ENCODE measurements around the gene TFF2.

TFF2 gene

GRCh38 chr21:42366292-42367010 lies 15.7 kb upstream of the TFF2 start, which contains the start of gene TFF1:
Gene TFF1 (minus strand): TSS chr21:42366535. CDS start chr21:42366495, 40 bp downstream.
- DNase-seq (ENCODE audit: low spot score): peak; percentile 30

- no peak for DNase-seq (ENCODE audit: low spot score)
These were observed 15.0 kb upstream of the TFF2 start for GRCh38 chr21:42365770-42366169.

DNA sequence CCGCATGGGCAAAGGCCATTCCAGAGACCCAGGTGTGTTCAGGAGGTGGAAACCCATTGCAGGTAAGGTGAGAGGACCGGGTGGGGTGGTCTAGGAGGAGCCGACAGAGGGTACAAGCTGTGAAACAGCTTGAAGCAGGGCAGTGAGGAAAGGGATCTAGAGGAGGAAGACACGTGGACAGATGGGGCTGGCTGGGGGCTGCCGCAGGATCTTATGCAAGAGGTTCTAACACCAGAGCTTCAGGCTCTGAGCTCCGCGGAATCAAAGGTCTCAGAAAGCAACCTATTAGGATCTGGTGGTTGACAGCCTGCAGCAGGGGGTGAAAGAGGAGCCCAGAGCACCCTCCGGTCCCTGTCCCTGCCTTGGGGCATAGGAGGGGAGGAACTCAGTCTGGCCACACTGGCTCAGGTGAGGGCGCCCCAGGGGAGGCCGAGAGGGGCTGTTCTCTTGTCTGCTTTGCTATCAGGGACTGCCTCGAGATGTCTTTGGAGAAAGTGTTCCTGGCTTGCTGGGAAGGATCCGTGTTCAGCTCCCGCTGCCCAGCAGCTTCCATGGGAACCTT lies 13.6 kb upstream of the TFF2 start:
- DNase-seq (ENCODE audit: low spot score): no peak

GRCh38 chr21:42363312-42363711 lies 12.5 kb upstream of the TFF2 start:
- DNase-seq (ENCODE audit: low spot score): no peak

- DNase-seq (ENCODE audit: low spot score): no peak
These were observed 11.9 kb upstream of the TFF2 start for GRCh38 chr21:42362700-42363099.

- no peak for DNase-seq (ENCODE audit: low spot score)
These were observed 11.4 kb upstream of the TFF2 start for GRCh38 chr21:42362198-42362597.

- no peak for DNase-seq (ENCODE audit: low spot score)
These were observed 10.5 kb upstream of the TFF2 start for GRCh38 chr21:42361286-42361685.

DNA sequence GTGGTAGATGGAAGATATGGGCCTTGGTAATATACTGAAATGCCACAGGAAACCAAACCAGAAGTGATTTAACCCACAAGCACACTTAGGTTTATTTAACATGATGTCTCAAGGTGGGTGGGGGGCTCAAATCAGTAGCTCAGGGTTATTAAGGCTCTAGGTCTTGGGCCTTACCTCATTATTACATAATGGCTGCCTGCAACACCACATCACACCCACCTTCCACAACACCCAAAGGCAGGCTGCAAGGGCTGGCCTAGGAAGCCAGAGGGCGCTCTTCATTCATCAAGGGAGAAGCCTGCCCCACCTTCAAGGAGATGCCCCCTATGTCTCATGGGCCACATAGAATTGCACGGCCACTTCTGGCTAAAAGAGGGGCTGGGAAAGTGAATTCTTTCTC lies 9.5 kb upstream of the TFF2 start:
- DNase-seq (ENCODE audit: low spot score): no peak

- no peak for DNase-seq (ENCODE audit: low spot score)
These were observed 8.1 kb upstream of the TFF2 start for GRCh38 chr21:42358937-42359336.

DNA sequence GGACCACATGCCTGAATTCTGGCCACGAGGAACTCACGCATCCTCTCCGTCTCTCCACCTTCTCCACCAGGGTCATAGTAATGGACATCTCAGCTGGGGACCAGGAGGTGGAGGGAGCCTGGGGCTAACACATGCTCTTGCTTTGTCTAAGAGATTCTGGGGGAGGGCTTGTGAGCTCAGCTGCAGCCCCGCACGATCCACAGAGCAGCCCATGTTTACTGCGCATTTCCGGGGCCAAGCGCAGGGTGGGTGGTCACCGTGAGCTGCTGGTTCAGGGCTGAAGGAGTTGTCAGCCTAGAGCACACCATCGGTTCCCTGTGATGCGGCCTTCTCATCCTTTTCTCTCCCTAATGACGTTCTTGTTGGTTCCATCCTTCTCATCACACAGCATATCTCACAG lies 7.5 kb upstream of the TFF2 start:
- DNase-seq (ENCODE audit: low spot score): no peak

DNA sequence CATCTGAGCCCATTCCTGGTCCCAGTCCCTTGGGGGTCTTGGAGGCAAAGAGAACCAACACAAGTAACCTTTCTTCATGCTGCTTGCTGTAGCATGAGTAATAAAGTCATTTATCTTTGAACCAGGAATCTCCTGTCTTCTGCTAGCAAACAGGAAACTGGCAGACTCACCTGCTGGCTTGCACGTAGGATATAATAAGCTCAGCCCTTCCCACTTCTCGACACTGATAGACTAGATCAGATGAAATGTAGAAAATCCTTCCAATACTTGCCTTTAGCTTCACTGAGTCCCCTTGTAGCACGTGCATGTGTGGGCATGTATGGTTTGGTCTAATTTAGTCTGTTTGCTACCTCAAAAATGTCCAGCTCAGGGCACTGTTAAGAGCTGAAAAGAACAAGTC lies 6.5 kb upstream of the TFF2 start:
- no peak for DNase-seq (ENCODE audit: low spot score)

- no peak for DNase-seq (ENCODE audit: low spot score)
These were observed 5.9 kb upstream of the TFF2 start for GRCh38 chr21:42356650-42357049.

- DNase-seq (ENCODE audit: low spot score): no peak
These were observed 5.3 kb upstream of the TFF2 start for GRCh38 chr21:42356046-42356445.

GRCh38 chr21:42353623-42354022 lies 2.8 kb upstream of the TFF2 start:
- no peak for DNase-seq (ENCODE audit: low spot score)

DNA sequence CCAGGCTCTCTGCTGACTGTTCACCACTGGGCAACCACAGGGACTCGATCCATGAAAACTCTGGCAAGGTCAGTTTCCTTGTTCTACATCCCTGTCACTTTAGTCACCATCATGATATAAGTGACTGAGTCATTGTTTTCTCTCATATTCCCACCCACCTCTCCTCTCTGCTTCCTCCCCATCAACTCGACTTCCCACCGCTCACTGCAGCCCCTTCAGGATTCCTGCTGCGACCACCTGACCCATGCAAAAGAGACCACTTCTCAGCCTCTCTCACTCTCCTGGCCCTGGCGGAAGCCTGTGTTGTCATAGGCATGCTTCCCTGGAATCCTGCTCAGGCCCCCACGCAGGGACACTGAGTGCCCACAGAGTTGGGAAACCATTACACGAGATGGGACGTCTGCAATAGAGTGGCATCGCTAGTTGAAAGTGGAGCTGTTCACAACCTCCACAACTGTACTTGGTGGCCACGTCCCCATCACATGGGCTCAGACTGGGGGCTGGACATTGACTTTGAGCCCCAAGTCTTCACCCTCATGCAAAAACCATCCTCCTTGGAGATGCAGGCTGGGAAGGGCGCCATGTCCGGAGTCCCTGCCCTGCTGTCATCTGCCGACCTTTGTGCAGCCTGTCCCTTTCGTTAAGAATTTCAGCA lies 1.8 kb upstream of the TFF2 start:
- no peak for DNase-seq (ENCODE audit: low spot score)

DNA sequence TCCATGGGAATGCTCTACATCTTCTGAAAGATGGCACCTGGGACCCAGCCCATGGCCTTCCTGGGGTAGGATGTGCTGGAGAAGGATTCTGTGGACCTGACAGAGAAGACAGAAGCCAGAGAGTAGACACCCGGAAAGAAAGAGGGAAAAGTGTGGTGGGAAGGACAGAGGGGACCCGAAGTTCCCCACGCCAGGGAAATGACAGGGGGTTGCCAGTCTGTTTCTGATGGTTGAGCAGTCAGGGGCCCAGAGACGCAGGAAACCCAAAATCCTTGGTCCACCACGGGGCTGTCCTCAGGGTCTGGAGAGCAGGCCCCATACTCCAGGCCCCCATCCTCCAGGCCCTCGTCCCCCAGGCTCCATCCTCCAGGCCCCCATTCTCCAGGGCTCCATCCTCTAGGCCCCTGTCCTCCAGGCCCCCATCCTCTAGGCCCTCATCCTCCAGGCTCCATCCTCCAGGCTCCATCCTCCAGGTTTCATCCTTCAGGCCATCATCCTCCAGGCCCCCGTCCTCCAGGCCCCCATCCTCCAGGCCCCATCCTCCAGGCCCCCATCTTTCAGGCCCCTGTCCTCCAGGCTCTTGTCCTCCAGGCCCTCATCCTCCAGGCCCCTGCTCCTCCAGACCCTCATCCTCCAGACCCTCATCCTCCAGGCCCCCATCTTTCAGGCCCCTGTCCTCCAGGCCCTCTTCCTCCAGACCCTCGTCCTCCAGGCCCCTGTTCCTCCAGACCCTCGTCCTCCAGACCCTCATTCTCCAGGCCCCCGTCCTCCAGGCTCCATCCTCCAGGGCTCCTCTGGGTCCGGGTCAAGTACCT lies 1.0 kb upstream of the TFF2 start:
- no peak for DNase-seq (ENCODE audit: low spot score)

- no peak for DNase-seq (ENCODE audit: low spot score)
These were observed 380 bp downstream of the TFF2 start for GRCh38 chr21:42350318-42350910.

- no peak for DNase-seq (ENCODE audit: low spot score)
These were observed 1.1 kb downstream of the TFF2 start for GRCh38 chr21:42349420-42350317.

DNA sequence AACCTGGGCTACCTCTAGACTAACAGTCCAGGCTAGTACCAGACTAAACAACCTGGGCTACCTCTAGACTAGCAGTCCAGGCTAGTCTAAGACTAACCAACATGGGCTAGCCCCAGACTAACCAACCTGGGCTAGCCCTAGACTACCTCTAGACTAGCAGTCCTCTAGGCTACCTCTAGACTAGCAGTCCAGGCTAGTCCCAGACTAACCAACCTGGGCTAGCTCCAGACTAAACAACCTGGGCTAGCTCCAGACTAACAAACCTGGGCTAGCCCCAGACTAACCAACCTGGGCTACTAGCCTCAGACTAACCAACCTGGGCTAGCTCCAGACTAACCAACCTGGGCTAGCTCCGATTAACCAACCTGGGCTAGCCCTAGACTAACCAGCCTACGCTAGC lies 2.0 kb downstream of the TFF2 start:
- DNase-seq (ENCODE audit: low spot score): no peak

GRCh38 chr21:42347601-42348327 lies 3.0 kb downstream of the TFF2 start:
- no peak for DNase-seq (ENCODE audit: low spot score)
